Measurements from ENCODE around the gene TLCD4.
"Not testable (repeated sequence)": the region's sequence is repeated elsewhere in the genome, so short reads cannot be mapped to it uniquely, and the experiment has no call there.

TLCD4 gene

GRCh38 chr1:95145493-95145892 lies 28.3 kb downstream of the TLCD4 start:
- DNase-seq (ENCODE audit: low read depth in 2 of 2) = no peak

- DNase-seq (ENCODE audit: low read depth in 2 of 2) = no peak
These were observed 29.5 kb downstream of the TLCD4 start for GRCh38 chr1:95146637-95147036.

DNA sequence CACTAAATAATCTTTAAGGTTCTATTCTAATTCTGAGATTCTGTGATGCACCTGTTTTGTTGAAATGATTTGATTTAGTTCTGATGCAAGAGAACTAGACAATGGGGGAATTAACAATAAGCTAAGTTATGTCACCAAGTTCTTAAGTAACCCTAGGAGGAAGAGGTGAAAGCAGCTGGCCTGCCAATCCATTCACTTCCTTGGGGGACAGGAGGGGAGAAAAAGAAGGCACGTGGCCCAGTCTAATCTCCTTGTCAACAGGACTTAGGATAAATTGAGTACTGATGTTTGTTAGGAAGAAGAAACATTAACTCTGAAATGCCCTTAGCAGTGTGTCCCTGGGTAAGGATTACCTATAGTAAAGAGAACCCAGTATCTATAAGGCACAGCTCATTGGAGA lies 36.9 kb downstream of the TLCD4 start:
- no peak for DNase-seq (ENCODE audit: low read depth in 2 of 2)

DNA sequence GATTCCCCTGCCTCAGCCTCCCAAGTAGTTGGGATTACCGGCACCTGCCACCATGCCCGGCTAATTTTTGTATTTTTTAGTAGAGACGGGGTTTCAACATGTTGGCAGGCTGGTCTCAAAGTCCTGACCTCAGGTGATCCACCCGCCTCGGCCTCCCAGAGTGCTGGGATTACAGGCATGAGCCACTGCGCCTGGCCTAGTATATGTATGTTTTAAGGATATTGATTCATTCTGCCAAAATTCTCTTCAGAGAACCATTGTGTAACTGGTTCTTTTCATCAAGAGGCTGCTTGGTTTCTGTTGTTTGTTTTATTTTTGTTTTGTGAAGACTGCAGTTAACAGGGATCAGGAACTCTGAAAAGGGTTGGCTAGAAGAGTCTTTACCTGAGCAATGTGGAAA lies 48.4 kb downstream of the TLCD4 start:
- not testable (repeated sequence) for DNase-seq (ENCODE audit: low read depth in 2 of 2)
